ENCODE results near the gene FBXO48.

FBXO48 gene

DNA sequence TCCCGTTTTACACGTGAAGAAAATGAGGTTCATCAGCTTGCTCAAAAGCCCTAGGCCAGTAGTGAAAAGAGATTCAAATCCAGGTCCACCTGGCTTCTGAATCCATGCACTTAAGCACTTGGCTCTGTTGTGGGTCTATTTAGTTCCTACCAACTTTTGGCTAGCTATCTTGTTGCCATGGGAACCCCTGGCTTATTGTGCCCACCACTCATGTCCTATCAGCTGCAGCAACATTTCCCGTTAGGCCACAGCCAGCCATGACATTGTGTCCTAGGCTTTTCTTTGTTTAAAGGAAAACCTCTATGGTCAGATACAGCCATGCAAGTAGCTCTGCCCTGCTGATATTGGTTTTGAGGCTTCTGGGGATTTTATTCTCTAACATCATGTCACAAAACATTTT lies 52.2 kb downstream of the FBXO48 start:
- no peak for DNase-seq (ENCODE audit: low read depth in 4 of 4, low spot score in 1 of 4)

DNA sequence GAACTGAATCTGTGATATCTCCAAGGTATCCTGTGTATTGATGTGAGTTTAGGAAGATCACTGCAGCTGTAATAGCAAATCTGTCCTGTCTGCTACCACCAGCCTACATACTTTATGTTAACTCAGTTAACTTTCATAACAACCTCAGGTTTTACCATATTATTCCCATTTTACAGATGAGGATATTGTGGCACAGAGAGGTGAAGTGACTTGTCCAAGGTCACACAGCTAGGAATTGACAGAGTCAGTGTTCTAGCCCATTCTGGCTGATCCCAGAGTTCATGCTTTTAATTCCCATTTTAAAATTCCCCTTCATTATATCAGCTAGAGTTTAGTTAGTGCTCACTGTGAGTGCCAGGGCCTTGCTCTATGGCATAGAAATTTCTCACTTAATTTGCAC lies 52.6 kb downstream of the FBXO48 start:
- DNase-seq (ENCODE audit: low read depth in 4 of 4, low spot score in 1 of 4): no peak

DNA sequence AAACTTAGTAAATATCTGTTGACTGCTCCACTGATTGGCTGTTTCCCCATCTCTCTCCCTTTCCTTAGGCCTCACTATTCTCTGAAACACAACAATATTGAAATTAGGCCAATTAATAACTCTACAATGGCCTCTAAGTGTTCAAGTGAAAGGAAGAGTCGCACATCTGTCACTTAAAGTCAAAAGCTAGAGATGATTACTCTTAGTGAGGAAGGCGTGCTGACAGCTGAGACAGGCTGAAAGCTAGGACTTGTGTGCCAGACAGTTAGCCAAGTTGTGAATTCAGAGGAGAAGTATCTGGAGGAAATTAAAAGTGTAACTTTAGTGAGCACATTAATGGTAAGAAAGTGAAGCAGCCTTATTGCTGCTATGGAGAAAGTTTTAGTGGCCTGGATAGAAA lies 53.6 kb downstream of the FBXO48 start:
- DNase-seq (ENCODE audit: low read depth in 4 of 4, low spot score in 1 of 4): no peak

DNA sequence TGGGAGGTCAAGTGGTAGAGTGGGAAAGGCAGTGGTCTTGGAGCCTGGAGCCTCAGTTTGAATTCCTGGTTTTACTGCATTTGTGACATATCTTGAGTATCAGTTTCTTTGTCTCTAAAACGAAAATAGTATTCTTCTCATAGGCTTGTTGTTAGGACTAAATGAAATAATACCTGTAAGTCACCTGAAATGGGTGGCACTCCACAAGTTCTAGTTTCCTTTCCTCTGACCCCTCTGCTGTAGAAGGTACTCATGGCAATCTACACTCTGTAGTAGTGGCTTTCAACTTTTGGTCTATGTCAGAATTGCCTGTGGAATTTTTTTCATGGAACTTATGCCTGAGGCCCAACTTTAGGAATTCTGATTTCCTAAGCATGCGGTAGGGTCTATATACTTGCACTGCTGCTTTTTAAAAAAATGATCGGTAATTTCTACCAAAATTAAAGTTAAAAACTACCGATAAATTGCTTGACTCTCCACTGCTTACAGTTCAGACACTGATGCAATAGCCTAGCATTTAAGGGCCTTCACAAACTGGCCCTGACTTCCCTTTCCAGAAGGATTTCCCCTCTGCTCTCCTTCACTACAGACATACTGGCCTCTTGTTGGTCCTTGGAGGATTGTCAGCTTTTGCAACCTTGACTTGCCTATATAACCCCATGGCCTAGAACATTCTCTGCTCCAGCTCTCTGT lies 54.8 kb downstream of the FBXO48 start:
- no peak for DNase-seq (ENCODE audit: low read depth in 4 of 4, low spot score in 1 of 4)

DNA sequence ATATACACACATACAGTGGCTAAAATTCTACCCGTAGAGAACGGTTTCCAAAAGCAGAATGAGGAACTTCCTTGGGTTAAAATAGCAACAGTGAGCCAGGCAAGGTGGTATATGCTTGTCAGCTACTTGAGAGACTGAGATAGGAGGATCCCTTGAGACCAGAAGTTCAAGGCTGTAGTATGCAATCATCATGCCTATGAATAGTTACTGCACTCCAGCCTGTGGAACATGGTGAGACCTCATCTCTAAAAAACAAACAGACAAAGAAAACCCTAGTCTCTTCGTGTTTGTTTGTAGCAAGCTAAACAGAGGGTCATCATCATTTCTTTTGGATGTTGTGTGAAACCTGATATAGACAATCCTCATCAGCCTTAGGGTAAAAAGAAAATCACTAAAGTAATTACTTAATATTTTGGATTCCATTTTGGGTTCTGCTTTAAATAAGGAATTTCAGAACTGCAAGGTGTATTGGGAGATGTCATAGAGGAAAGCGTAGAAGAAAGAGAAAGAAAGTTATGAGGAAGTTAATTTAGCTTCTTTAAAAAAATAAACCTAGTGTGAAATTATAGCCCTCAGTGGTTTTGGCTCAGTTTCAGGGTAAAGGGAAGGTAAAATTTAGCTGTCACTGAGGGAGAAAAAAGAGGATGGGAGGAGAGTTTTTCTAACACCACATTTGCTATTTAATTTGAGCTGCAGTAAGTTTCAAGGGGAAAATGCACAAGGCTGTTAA lies 55.5 kb downstream of the FBXO48 start:
- DNase-seq (ENCODE audit: low read depth in 4 of 4, low spot score in 1 of 4): no peak
